Measurements from ENCODE around the gene ITGB7. TPM values are rescaled to one million over a fixed set of nuclear protein-coding genes. Genes with fewer than 3 reads are reported as not detected.

The ITGB7 gene
- total RNA-seq, 1 experiment from 2014 or later, result 0.90 TPM

- TF ChIP-seq IRF1 (CRISPR knock-in tag; IDR thresholded peaks at IDR 0.05) (no peak), ZNF423 (CRISPR knock-in tag; IDR thresholded peaks at IDR 0.05) (no peak), NR3C1 (CRISPR knock-in tag; conservative IDR thresholded peaks at IDR 0.05; ENCODE audit: low read depth) (no peak), AR (CRISPR knock-in tag; IDR thresholded peaks at IDR 0.05) (no peak)
These were observed 5.9 kb upstream of the ITGB7 start (continued) for GRCh38 chr12:53212931-53213330.

DNA sequence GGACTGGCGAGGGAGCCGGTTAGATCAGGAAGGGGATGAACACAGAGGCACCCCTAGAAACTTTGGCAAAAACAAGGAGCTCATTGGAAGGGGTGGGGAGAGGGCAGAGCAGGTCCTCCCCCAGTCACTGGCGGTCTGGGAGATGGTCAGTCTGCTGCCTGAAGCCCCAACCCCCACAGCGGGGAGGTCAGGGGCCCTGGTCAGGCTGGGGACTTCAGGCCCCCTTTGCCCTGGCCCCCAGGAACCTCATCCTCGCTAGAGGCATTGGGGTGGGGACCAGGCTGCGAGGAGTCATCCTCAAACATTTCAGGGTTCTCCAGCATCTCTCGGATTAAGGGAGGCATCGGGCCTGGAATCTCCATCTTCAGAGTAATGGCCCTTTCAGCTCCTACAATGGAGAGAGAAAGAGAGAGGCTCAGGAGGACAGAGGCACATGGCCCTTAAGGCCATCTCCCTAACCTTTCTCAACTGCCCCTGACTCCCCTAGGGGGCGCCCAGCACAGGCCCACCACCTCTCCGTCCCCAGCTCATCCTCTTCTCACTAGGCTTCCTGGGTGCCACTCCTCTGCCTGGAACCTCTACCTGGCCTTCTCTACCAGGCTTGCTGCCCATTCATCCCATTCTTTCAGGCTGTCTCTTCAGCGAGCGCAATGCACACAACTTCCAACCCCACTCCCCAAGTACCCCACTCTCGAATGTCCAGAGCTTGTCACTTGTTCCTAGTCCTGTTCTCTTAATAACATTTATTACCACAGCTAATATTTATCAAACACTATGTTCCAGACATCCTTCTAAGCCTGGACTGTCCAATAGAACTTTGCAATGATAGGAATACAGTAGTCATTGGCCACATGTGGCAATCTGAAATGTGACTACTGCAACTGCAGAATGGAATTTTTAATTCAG, 4.7 kb upstream of the ITGB7 start:
- Mint-ChIP-seq H3K4me1 (peaks cover 47% of the 10 kb centered on the region), H3K9me3 (no peaks in the 10 kb centered on the region), H3K4me3 (no peak overlapping the region), H3K27me3 (ENCODE audit: low read depth) (peaks cover 4% of the 10 kb centered on the region; the same call in 1 of the 2 replicates), H3K36me3 (peaks cover 28% of the 10 kb centered on the region), H3K27ac (no peak overlapping the region)
- ChIA-PET CTCF (interaction anchor here (0.6 to 12.2 kb wide), 30 partner anchors 9 to 224 kb away, joined by 3 to 333 read pairs (median 6); partner anchors contain the start of genes AAAS, CSAD, ESPL1 and MYG1), POLR2A (interaction anchor here (0.6 kb wide), 1 partner anchor 282 kb away, joined by 3 read pairs; no protein-coding TSS in a partner anchor)
- ATAC-seq, result no peak
- no peak for TF ChIP-seq FOXP1 (CRISPR knock-in tag; IDR thresholded peaks at IDR 0.05; ENCODE audit: borderline replicate concordance)
- TF ChIP-seq, protein P1, sequence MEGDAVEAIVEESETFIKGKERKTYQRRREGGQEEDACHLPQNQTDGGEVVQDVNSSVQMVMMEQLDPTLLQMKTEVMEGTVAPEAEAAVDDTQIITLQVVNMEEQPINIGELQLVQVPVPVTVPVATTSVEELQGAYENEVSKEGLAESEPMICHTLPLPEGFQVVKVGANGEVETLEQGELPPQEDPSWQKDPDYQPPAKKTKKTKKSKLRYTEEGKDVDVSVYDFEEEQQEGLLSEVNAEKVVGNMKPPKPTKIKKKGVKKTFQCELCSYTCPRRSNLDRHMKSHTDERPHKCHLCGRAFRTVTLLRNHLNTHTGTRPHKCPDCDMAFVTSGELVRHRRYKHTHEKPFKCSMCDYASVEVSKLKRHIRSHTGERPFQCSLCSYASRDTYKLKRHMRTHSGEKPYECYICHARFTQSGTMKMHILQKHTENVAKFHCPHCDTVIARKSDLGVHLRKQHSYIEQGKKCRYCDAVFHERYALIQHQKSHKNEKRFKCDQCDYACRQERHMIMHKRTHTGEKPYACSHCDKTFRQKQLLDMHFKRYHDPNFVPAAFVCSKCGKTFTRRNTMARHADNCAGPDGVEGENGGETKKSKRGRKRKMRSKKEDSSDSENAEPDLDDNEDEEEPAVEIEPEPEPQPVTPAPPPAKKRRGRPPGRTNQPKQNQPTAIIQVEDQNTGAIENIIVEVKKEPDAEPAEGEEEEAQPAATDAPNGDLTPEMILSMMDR (IDR thresholded peaks at IDR 0.05), result peak; percentile 48
- DNase-seq (ENCODE audit: low spot score), result no peak

- Mint-ChIP-seq H3K9me3 (no peaks in the 10 kb centered on the region), H3K4me1 (peaks cover 39% of the 10 kb centered on the region), H3K36me3 (peaks cover 28% of the 10 kb centered on the region), H3K4me3 (no peak overlapping the region), H3K27me3 (ENCODE audit: low read depth) (peaks cover 13% of the 10 kb centered on the region; the same call in 1 of the 2 replicates), H3K27ac (no peak overlapping the region)
- TF ChIP-seq TEAD4 (CRISPR knock-in tag; IDR thresholded peaks at IDR 0.05) (no peak), NFYB (CRISPR knock-in tag; conservative IDR thresholded peaks at IDR 0.05; ENCODE audit: low read depth) (no peak), CREB1 (CRISPR knock-in tag; IDR thresholded peaks at IDR 0.05) (no peak), AR (CRISPR knock-in tag; IDR thresholded peaks at IDR 0.05) (no peak), NR2C2 (CRISPR knock-in tag; IDR thresholded peaks at IDR 0.05) (no peak)
- TF ChIP-seq, protein P2, sequence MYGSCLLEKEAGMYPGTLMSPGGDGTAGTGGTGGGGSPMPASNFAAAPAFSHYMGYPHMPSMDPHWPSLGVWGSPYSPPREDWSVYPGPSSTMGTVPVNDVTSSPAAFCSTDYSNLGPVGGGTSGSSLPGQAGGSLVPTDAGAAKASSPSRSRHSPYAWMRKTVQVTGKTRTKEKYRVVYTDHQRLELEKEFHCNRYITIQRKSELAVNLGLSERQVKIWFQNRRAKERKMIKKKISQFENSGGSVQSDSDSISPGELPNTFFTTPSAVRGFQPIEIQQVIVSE (CRISPR knock-in tag; IDR thresholded peaks at IDR 0.05; ENCODE audit: borderline replicate concordance), result no peak
- TF ChIP-seq, protein P3, sequence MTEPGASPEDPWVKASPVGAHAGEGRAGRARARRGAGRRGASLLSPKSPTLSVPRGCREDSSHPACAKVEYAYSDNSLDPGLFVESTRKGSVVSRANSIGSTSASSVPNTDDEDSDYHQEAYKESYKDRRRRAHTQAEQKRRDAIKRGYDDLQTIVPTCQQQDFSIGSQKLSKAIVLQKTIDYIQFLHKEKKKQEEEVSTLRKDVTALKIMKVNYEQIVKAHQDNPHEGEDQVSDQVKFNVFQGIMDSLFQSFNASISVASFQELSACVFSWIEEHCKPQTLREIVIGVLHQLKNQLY (CRISPR knock-in tag; IDR thresholded peaks at IDR 0.05), result no peak
- TF ChIP-seq, protein P4, sequence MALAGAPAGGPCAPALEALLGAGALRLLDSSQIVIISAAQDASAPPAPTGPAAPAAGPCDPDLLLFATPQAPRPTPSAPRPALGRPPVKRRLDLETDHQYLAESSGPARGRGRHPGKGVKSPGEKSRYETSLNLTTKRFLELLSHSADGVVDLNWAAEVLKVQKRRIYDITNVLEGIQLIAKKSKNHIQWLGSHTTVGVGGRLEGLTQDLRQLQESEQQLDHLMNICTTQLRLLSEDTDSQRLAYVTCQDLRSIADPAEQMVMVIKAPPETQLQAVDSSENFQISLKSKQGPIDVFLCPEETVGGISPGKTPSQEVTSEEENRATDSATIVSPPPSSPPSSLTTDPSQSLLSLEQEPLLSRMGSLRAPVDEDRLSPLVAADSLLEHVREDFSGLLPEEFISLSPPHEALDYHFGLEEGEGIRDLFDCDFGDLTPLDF (CRISPR knock-in tag; IDR thresholded peaks at IDR 0.05), result no peak
- DNase-seq (ENCODE audit: low spot score) (no peak), ATAC-seq (no peak)
- ChIA-PET CTCF (interaction anchor here (1.3 to 12.2 kb wide), 11 partner anchors 10 to 145 kb away, joined by 4 to 333 read pairs (median 18); partner anchors contain the start of genes AAAS, ESPL1 and PFDN5), POLR2A (no interaction called here)
These were observed 3.8 kb upstream of the ITGB7 start for GRCh38 chr12:53210843-53211242.

Measured in WTC11 (cell line).